ENCODE data around the gene ASB13.

ASB13 gene

GRCh38 chr10:5665373-5666007, 905 bp downstream of the ASB13 start:
- no peak for DNase-seq (ENCODE audit: low read depth, low spot score)
- POLR2A ChIA-PET: no interaction called here
- no peak for TF ChIP-seq CTCF (IDR thresholded peaks at IDR 0.05; ENCODE audit: insufficient read depth, low read length, missing control alignments)
- peak overlapping the region; percentile 75 for H3K4me3 ChIP-seq (ENCODE audit: low read depth, low read length)
- CTCF ChIA-PET: interaction anchor here (0.9 to 1.4 kb wide), 5 partner anchors 36 to 225 kb away, joined by 3 to 4 read pairs (median 3); no protein-coding TSS in a partner anchor

- TF ChIP-seq CTCF (IDR thresholded peaks at IDR 0.05; ENCODE audit: insufficient read depth, low read length, missing control alignments): no peak
- H3K4me3 ChIP-seq (ENCODE audit: low read depth, low read length): no peak overlapping the region
- no peak for DNase-seq (ENCODE audit: low read depth, low spot score)
- CTCF ChIA-PET: interaction anchor here (0.8 to 1.9 kb wide), 3 partner anchors 32 to 38 kb away, joined by 3 to 9 read pairs (median 3); no protein-coding TSS in a partner anchor
- POLR2A ChIA-PET: no interaction called here
Observed at GRCh38 chr10:5663692-5664427, 2.5 kb downstream of the ASB13 start.

GRCh38 chr10:5662708-5663579, 3.5 kb downstream of the ASB13 start:
- H3K4me3 ChIP-seq (ENCODE audit: low read depth, low read length): no peak overlapping the region
- DNase-seq (ENCODE audit: low read depth, low spot score): no peak
- ChIA-PET POLR2A (no interaction called here), CTCF (interaction anchor here (0.8 to 1.9 kb wide), 2 partner anchors 32 to 34 kb away, joined by 3 to 9 read pairs; no protein-coding TSS in a partner anchor)
- TF ChIP-seq CTCF (IDR thresholded peaks at IDR 0.05; ENCODE audit: insufficient read depth, low read length, missing control alignments): no peak

- no peak for TF ChIP-seq CTCF (IDR thresholded peaks at IDR 0.05; ENCODE audit: insufficient read depth, low read length, missing control alignments)
- no peak overlapping the region for H3K4me3 ChIP-seq (ENCODE audit: low read depth, low read length)
- CTCF ChIA-PET: interaction anchor here (1.6 to 2.3 kb wide), 3 partner anchors 18 to 219 kb away, joined by 5 to 9 read pairs (median 6); no protein-coding TSS in a partner anchor
- no peak for DNase-seq (ENCODE audit: low read depth, low spot score)
- POLR2A ChIA-PET: no interaction called here
Observed at GRCh38 chr10:5661043-5661442, 5.4 kb downstream of the ASB13 start.

- TF ChIP-seq CTCF (IDR thresholded peaks at IDR 0.05; ENCODE audit: insufficient read depth, low read length, missing control alignments): no peak
- DNase-seq (ENCODE audit: low read depth, low spot score): no peak
- CTCF ChIA-PET: interaction anchor here (0.9 to 2.3 kb wide), 6 partner anchors 8 to 218 kb away, joined by 3 to 9 read pairs (median 6); no protein-coding TSS in a partner anchor
- POLR2A ChIA-PET: no interaction called here
- no peak overlapping the region for H3K4me3 ChIP-seq (ENCODE audit: low read depth, low read length)
Observed at GRCh38 chr10:5659702-5660528, 6.5 kb downstream of the ASB13 start.

All from AG04449 (cell line).